ENCODE data around the gene EBP.

EBP gene

DNA sequence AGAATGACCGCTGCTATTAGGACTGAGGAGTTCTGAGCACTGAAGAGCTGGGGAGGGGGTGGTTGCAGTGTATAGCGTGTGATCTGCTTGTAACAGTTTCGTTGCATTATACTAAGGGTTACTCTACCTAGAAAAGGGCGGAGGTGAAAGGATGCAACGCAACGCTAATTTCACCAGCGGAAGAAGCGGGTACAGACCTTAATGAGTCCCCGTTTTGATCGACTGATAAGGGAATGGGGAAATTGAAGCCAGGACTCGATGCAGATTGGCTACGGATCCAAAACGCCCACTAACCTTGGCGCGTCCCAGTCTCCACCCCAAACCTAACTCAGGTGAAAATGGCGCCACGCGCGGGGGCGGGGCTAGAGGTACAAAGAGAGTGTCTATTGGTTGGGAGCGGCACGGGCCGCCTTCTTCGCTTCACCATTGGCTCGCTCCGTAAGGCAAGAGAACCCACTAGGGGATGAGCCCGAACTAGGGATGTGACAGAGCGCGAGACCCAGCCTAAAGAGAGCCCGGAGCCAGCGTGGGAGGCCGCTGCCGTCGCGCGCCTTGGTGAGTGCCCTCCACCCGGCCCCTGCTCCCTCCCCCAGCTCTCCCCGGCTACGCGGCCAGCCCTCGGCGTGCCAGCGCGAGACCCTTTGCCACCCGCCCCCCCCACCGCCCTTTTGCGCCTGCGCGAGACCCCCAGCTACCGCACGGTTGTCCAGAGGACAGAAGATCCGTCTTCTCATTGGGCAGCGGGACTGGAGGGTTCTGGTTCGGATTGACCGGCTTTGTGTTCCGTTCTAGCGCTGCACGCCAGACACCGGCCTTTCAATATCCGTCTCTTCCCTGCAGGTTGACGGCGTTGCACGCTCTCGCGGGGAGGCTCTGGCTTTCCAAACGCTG, at the start of gene EBP:
Gene EBP, plus strand, starts transcription at position 456 of the 891 bp plus-strand sequence. CDS start 1,964 bp downstream, outside the sequence.
- peak; percentile 77 to 84 for DNase-seq (ENCODE audit: low read depth in 2 of 2)

DNA sequence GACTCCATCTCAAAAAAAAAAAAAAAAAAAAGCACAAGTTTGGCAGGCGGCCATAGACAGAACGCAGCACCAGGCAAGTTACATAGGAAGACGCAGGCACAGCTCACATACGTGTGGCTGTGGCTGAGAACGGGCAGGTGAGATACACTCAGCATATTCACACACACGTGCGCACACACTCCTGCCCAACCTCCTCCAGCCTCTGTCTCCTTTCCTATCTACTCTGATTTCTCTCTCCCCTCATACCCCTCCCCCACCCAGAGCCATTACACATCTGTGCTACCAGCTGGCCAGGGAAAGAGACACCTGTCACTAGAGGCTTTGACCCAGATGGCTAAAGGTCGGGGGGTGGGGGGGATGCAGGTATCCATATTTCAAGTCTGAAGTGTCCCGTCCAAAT, 49.4 kb upstream of the EBP start:
- DNase-seq (ENCODE audit: low read depth in 2 of 2): no peak

DNA sequence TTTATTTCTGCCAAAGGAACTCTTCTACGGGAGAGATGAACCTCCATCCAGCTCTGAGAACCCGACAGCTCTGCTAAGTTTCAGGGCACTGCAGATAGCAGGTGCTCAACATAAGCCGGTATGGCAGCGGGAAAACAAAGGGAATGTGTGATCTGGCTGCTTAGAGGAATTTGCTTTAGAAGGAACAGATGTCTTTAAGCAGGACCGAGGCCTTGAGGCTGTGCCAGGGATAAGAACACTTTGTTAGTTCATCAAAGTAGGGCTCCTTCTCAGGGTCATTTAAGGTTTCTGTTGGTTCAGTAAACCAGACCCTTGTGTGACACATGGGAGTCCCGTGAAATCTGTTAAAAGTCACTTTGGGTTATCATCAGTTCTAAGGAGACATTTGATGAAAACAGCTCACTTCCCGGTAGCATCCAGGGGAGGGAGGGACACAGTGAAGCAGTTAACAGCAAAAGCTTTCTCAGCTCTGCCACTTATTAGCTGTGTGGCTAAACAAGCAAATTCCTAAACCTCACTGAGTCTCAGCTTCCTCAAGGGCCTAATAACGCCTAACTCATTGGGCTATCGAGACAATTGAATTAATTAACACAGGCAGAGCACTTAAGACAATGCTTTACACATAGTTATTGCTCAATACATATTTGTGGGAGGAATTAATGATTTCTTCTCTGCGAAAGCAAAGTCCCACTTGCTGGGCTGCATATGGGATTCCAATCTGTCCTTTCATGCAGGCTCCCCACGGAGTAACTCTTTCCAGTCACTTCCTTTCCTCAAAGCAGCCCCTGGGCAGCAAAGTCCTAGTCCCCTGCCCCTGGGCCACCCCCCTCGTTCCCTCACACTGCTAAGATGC, 48.5 kb upstream of the EBP start:
- no peak for DNase-seq (ENCODE audit: low read depth in 2 of 2)

DNA sequence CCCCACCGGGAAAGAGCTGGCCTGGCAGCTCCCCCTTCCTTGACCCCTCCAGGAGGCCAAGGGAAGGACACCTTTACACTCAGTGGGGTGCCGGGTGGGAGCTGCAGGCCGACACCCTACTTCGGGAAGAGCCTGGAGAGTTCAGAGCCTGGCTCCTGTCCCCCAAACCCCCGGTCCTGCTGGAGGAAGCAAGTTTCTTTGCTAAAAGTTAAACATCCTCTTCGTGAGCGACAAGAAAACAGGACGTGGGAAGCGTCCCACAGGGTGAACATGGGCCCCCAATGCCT, 48.0 kb upstream of the EBP start:
- DNase-seq (ENCODE audit: low read depth in 2 of 2): no peak

DNA sequence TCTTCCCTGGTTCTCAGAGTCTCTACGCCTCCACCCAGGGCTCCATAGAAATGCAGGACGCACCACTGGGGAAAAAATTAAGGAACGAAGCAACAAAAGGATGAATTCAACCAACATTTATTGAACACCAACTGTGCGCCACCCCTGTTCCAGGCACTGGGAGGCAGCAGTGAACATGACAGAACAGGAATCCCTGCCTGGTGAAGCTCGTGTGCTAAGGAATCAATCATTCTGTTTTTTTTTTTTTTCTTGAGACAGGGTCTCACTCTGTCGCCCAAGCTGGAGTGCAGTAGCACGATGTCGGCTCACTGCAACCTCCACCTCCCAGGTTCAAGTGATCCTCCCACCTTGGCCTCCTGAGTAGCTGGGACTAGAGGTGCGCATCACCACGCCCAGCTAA, 47.5 kb upstream of the EBP start:
- no peak for DNase-seq (ENCODE audit: low read depth in 2 of 2)

DNA sequence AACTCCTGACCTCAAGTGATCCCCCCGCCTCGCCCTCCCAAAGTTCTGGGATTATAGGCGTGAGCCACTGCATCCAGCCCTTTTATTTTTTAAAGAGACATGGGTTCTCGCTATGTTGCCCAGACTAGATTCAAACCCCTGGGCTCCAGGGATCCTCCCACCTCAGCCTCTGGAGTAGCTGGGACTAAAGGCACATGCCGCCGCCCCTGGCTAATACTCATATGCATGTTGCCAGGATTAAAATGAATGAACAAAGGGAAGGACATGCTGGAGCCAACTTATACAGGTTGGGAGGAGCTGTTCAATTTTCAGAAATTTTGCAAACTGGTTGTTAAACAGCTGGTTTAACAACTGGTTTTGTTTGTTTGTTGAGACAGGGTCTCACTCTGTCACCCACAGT, 47.0 kb upstream of the EBP start:
- DNase-seq (ENCODE audit: low read depth in 2 of 2): no peak

DNA sequence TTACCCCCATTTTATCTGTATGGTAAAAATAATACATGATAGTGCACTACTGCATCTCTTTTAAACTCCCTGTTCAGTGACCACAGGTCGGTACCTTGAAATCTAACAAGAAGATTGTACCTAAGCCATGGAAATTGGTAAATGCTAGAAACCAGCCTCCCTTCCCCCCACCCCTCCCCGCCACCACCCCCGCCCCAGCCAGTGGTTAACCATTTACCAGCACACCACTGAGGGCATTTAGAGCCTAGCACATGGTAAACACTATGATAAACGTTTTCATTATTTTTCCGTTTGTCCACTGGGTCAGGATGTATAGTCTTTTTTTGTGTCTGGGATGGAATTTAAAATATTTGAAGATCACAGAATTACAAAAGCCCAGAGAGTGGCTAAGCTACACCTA, 46.3 kb upstream of the EBP start:
- DNase-seq (ENCODE audit: low read depth in 2 of 2): no peak

DNA sequence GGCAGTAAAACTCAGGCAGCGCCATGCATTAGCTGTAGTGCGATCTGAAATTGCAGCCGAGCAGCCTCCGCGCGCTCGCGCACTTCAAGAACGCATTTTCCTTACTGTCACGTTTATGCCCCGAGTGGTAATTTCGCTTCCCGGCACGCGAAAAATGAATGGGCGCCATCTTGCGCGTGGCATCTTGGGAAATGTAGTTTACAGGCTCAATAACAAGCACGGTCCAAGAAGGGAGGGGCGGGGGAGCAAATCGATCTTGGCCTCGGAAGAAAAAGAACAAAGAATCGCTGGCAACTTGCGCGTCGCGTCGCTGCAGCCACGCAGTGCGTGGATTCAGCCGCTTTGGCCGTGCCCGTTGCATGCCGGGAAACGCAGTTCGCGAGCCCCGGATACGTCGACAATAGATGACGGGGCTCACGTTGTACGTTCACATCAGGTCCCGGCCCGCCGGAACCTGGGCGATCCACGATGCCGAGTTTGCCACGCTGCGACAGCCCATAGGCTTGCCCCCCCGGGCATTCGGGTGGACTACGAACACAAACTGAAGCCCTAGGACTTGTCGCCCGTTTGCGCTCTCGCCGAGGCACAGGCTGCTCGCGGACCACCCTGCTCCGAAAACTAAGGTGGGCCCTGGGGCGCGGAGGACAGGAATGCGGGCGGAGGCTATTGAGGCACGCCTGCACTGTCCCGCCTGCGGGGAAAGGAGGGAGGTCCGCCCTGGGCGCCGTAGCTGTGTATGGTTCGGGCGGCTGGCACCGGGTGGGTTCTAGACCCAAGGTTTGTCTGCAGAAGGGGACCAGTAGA, 45.6 kb upstream of the EBP start, which contains the start of gene FTSJ1:
Gene FTSJ1, plus strand, starts transcription at position 426 of the 804 bp plus-strand sequence. CDS start 1,849 bp downstream, outside the sequence.
- peak; percentile 67 to 84 for DNase-seq (ENCODE audit: low read depth in 2 of 2)

DNA sequence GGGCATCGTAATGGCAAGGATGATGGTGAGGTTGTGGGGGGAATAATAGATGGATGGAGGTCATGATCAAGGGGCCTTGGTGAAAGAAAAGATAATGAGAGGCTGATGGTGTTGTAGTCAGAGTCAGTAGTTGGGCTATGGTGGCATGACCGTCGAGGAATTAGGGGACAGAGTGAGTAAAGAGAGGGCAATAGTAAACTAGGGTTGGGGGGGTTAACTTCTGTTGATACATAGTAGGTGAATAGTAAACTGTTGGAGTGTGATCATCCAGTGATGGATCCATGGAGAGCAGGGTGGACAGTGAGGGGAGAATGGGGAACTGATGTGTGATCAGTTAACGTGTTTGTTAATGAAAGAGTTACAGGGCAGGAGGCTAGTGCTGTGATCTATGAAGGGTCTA, 44.7 kb upstream of the EBP start:
- DNase-seq (ENCODE audit: low read depth in 2 of 2): no peak

DNA sequence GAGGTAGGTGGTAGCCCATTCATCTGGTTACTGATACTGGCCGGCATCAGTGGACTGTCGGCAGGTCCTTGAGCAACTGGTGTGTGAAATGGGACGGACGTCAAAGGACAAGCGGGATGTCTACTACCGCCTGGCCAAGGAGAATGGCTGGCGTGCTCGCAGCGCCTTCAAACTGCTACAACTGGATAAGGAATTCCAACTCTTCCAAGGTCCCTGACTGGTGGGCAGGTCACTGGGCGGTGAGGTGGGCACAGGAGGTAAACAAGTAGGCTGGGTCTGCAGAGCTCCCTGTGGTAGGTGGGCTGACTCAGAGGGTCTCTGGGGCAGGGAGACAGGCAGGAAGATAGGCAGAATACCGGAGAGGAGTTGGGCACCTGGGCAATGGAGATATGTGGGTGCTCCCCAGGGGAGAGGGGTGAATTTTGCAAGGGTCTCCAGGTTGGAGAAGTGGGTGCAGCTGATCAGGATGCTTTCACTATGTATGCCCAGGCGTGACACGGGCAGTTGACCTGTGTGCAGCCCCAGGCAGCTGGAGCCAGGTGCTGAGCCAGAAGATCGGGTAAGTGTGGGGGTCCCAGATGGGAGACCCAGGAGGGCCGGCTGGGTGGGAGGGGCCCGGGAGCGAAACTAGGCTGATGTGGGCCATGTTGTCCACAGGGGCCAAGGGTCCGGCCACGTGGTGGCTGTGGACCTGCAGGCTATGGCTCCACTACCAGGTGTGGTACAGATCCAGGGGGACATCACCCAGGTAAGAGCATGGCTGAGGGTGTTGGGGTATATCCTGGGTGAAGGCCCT, 43.5 kb upstream of the EBP start:
- no peak for DNase-seq (ENCODE audit: low read depth in 2 of 2)

DNA sequence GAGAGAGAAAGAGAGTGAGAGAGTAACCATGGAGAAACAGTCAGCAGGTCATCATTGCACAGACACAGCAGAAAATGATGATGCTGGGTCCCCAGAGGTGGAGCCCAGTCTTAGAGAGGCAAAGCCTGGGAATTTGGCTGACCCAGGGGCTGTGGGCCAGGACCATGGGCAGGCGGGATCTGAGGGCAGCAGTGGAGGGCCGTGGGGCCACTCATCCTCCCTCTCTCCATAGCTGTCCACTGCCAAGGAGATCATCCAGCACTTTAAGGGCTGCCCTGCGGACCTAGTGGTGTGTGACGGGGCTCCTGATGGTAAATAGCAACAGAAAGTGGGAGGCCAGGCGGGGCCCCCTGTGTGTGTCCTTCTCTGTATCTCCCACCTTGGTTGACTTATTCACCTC, 42.8 kb upstream of the EBP start:
- DNase-seq (ENCODE audit: low read depth in 2 of 2): no peak

DNA sequence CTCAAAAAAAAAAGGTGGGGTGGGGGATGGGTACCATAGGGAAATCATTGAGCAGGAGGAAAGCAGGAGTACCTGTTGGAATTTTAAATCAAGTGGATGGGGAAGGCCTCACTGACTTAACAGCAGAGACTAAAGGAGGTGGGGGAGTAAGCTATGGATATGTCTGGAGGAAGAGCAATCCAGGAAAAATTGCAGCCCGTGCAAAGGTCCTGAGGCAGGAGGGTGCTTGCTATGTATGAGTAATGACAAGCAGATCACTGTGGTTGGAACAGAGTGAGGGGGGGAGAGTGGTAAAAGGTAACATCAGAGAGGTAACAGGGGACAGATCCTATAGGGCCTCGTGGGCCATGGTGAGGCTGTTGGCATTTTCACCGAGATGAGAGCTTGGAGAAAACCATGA, 41.5 kb upstream of the EBP start:
- DNase-seq (ENCODE audit: low read depth in 2 of 2): no peak

DNA sequence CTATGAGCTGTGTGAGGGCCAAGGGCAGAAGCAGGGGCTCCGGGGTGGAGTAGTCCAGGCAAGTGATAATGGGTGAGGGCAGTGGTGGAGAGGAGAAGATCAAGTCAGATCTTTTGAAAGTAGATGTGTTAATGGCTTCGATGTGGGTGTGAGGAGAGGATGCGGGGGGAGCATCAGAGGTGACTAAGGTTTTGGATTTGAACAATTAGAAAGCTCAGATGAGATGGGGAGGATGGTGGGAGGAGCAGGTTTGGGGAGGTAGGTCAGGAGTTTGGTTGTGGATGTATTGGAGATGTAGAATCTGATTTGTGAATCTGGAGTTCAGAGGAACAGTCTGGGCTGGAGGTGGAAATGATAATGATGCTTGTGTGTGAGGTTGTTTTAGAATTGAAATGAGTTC, 41.0 kb upstream of the EBP start:
- DNase-seq (ENCODE audit: low read depth in 2 of 2): no peak

DNA sequence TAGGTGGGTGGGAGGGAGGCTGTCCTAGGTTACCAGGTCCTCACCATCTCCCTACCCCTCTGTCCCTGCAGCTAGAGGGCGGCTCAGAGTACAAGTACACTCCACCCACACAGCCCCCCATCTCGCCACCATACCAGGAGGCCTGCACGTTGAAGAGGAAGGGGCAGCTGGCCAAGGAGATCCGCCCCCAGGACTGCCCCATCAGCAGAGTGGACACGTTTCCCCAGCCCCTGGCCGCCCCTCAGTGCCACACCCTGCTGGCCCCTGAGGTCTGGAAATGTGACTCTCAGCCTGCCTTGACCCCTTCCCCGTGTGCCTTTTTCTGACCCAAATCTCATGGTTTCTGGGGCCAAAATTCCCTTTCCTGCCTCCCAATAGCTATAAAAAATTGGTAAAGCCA, 39.1 kb upstream of the EBP start:
- no peak for DNase-seq (ENCODE audit: low read depth in 2 of 2)

DNA sequence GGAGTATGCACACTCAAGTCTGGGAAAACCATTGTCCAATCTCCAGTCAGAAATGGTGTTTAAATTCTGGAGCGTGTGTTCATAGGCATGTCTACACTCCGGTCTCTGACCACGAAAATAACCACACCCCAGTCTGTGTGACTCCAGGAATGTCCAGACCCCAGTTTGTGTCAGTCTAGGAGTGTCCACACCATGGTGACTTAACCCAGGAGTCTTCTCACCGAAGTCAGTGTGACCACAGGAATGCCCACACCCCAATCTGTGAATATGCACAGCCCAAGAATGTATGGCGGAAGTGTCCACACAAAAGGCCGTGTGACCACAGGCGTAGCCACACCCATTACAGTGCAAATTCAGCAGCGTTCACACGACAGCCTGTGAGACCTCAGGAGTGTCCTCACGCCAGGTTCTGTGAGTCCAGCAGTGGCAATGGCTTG, 34.2 kb upstream of the EBP start:
- DNase-seq (ENCODE audit: low read depth in 2 of 2): no peak

DNA sequence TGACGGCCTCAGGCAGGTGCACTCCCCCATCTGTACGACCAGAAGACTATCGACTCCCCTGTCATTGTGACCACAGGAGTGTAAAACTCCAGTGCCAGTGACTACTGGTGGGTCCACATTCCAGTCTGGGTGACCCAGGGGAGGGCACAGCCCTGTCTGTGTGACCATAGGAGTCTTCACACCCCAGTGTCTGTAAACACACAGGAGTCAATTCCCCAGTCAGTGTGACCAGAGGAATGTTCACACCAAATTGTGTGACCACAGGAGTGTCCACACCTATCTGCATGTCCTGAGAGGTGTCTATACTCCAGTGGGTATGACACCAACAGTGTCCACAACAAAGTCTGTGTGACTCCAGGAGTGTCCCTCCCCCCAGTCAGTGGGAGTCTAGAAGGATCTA, 33.6 kb upstream of the EBP start:
- no peak for DNase-seq (ENCODE audit: low read depth in 2 of 2)

DNA sequence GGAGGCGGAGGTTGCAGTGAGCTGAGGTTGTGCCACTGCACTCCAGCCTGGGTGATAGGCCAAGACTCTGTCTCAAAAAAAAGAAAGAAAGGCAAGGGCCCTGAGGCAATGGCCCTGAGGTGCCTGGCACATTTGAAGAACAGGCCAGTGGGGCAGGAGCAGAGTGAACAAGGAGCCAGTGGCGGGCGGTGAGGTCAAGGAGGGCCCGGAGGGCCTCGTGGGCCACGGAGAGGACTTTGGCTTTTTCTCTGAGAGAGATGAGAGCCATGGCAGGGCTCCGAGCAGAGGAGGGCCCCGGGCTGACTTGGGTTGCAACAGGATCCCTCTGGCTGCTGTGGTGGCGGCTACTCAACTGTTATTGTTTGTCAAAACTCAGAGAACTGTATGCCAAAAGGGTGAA, 32.3 kb upstream of the EBP start:
- DNase-seq (ENCODE audit: low read depth in 2 of 2): no peak

DNA sequence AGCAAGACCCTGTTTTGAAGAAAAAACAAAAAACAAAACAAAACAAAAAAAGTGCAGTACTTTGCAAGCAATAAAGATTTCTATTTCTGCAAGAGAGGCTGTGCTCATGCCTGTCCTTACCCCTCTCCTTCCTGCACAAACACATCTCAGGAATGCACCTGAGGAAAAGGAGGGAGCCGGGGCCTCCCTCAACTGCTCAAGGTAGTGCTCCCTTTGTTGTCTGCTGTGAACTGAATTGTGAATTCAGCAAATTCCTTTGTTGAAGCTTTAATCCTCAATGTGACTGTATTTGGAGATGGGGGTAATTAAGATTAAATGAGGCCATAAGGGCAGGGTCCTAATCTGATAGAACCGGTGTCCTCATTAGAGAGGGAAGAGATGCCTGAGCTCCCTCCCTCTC, 31.7 kb upstream of the EBP start:
- DNase-seq (ENCODE audit: low read depth in 2 of 2): no peak

DNA sequence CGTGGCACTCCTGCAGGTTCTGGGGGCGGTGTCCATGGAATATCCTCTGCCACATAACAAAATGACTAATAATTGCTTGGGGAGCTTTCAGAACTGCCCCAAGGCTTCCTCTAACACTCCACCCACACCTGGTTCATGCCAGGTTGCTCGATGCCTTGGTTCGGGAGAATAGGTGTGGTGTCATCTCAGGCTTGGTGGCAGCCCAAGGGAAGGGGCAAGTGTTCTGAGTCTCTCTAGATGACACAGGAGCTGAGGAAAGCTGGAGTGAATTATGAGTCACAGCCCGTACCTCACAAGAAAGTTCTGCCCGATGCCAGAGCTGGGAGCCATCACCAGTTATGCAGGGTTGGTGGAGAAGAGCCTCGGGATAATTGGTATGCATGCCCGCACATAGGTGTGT, 30.9 kb upstream of the EBP start:
- no peak for DNase-seq (ENCODE audit: low read depth in 2 of 2)

DNA sequence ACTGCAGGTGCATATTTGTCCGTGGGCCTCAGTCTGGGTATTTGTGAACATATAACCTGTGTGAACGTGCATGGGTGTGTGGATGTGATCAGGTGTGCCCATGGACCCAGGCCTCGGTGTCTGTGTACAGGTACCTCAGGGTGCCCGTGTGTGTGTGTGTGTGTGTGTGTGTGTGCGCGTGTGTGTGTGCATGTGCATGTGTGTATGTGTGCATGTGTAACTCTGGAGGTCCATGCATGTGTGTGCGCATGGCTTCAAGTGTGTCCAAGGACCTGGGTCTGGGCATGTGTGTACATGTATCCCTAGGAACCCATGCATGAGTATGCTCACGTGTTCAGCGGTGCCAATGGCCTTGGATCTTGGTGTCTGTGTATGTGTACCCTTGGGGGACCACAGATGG, 29.8 kb upstream of the EBP start:
- DNase-seq (ENCODE audit: low read depth in 2 of 2): no peak

DNA sequence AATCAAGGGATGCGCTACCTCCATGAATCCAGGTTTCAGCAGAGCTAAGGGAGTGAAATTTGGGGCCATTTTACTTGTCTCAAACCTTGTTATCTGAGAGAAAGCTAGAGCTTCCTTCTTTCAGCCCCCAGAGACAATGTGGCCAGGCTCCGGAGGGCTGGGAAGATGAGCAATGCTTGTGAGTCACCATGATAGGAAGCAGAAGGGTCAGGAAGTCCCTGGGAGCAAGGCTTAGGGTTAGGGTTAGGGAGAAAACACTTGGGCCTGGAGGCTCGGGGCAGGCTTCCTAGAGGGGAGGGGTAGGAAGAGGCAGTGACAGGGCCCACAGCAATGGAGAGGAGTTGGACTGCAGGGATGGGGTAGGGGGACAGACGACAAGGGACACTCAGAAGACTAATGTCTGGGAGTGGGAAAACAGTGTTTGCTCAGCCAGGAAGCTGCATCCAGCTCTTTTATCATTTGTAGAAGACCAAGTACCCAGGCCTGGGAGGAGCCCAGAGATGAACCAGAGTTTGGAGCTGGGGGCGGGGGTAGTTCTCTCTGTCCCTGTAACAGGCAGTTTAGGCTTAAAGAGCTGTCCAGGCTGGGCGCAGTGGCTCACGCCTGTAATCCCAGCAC, 29.2 kb upstream of the EBP start:
- DNase-seq (ENCODE audit: low read depth in 2 of 2): no peak
